Spleen (tissue), 11 donors: ENCODE data around the gene ARSK. TPM values are rescaled to one million over a fixed set of nuclear protein-coding genes. Genes with fewer than 3 reads are reported as not detected.

ENCODE experiments used
- DNase-seq: peaks from one replicate; pipeline ENCODE4 v3.0.0-alpha.2; 2020
- H3K27ac ChIP-seq, 8 donors: fragments of 200-600 bp; sonication (generic) in 7 of 8; 1 replicate in 4 of 8; 2 replicates in 4 of 8; pipeline versions ENCODE4 v1.5.0 to v1.8.0; 2016 to 2021; ENCODE audit warnings: inconsistent platforms in 4 of 8, mild to moderate bottlenecking in 4 of 8, moderate library complexity in 1 of 8
- H3K27me3 ChIP-seq, 7 donors: fragments of 200-600 bp; sonication (generic) in 6 of 7; replicated peaks in 1 of 7; 1 replicate in 4 of 7; 2 replicates in 3 of 7; pipeline versions ENCODE4 v1.5.0 to v1.8.0; 2016 to 2021; ENCODE audit warnings: inconsistent platforms in 3 of 7, mild to moderate bottlenecking in 1 of 7
- H3K36me3 ChIP-seq, 6 donors: fragments of 200-600 bp; sonication (generic) in 5 of 6; 1 replicate in 4 of 6; 2 replicates in 2 of 6; pipeline versions ENCODE4 v1.5.0 to v1.8.0; 2016 to 2021; ENCODE audit warnings: inconsistent platforms in 2 of 6
- H3K4me1 ChIP-seq, 6 donors: fragments of 200-600 bp; sonication (generic) in 5 of 6; 1 replicate in 3 of 6; 2 replicates in 3 of 6; pipeline versions ENCODE4 v1.5.0 to v1.8.0; 2016 to 2021; ENCODE audit warnings: inconsistent platforms in 3 of 6
- H3K4me3 ChIP-seq, 8 donors: fragments of 200-600 bp; sonication (generic) in 7 of 8; 1 replicate in 4 of 8; 2 replicates in 4 of 8; pipeline versions ENCODE4 v1.5.0 to v1.8.0; 2016 to 2021; ENCODE audit warnings: inconsistent platforms in 4 of 8, mild to moderate bottlenecking in 4 of 8, moderate library complexity in 2 of 8
- H3K9me3 ChIP-seq, 8 donors: fragments of 200-600 bp; sonication (generic) in 7 of 8; 1 replicate in 4 of 8; 2 replicates in 4 of 8; pipeline versions ENCODE4 v1.5.0 to v1.8.0; 2016 to 2021; ENCODE audit warnings: inconsistent platforms in 4 of 8
- POLR2A ChIP-seq, 3 donors: fragments of 450-650 bp; IDR thresholded peaks; one replicate each; pipeline ENCODE4 v1.5.1; 2017; ENCODE audit warnings: antibody characterized with exemption in 3 of 3, mild to moderate bottlenecking in 1 of 3
- POLR2AphosphoS5 ChIP-seq, 3 donors: sonication (generic); formaldehyde crosslinking; IDR thresholded peaks; one replicate each; pipeline ENCODE4 v1.5.1; 2017; ENCODE audit warnings: antibody characterized with exemption in 3 of 3
- WGBS, 5 donors: extraction: QIAGEN DNeasy Blood & Tissue Kit in 3 of 5; methylation state at CpG; one replicate each; pipeline versions ENCODE4 v1.1.5 to v1.1.7; 2013 to 2018; 5-methylcytosine and 5-hydroxymethylcytosine counted together
- intact Hi-C: fragments of 100-400 bp; cut with DNase I; formaldehyde crosslinking; loops from one replicate; pipeline ENCODE4 v1.15.0; 2023; ENCODE audit warnings: low total_unique reads
- polyA plus RNA-seq, 3 donors: library from polyadenylated mRNA; stranded (reverse); fragments of 200-250 nt; gene quantifications; one replicate each; pipeline ENCODE4 v1.2.1, GENCODE V29; 2013
- total RNA-seq, 7 donors: library from RNA; depleted of rRNA in 3 of 7; stranded (reverse); fragments of >200 nt in 3 of 7; fragmentation: NEBNext Ultra II Directional in 4 of 7; extraction: Animal tissue kit (Norgen Biotek cat#: 25700) in 4 of 7; gene quantifications; one replicate each; pipeline versions ENCODE4 v1.1.0 to v1.2.1, GENCODE V29; 2016 to 2021
- TF ChIP-seq, protein P1 (sequence below), 11 experiments: fragments of 200-600 bp in 7 of 11; fragments of 450-650 bp in 4 of 11; sonication (generic) in 4 of 11; IDR thresholded peaks in 8 of 11; conservative IDR thresholded peaks in 3 of 11; 1 replicate in 7 of 11; 2 replicates in 4 of 11; pipeline versions ENCODE4 v1.4.0 to v1.8.0; 2016 to 2021; ENCODE audit warnings: antibody characterized with exemption in 11 of 11, inconsistent platforms in 4 of 11, mild to moderate bottlenecking in 1 of 11
- donor health status: healthy with polysubstance abuse.
- donor health status: DM: no; HTN: no; CAD: no; lungs with moderate emphysema.
- donor health status: DM: no; HTN: no; CAD: no.
- donor health status: Bipolar disorder and iron deficiency.
- donor health status: healthy.
- donor health status: DM: no; HTN: no; CAD: no.
- donor health status: DM: yes; HTN: yes; CAD: no.

ARSK gene
- total and polyA plus RNA-seq, 10 donors: 1.6 to 7.9 (median 3.2) TPM

DNA sequence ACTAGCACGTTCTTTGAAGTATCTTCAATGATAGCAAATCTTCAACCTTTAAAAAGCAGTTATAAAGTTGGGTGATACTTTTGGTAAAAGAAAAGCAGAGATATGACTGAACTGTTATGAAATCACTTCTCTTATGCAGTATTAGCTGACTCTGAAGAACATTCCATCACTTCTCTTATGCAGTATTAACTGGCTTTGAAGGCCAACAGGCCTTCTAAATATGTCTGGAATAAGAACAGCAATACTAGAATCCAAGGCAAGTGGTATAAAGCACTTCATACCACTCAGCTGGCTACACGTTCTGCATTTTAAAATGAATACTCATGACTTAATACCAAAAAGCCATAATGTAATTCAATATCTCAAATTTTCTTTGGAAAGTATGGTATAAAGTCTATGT, 17.4 kb upstream of the ARSK start:
- Histone ChIP-seq H3K4me3 (no peak overlapping the region), H3K27me3 (no peaks in the 10 kb centered on the region), H3K4me1 (no peaks in the 10 kb centered on the region), H3K9me3 (no peaks in the 10 kb centered on the region), H3K27ac (no peak overlapping the region), H3K36me3 (peaks cover 5 to 100% (median 54%) of the 10 kb centered on the region in 6 donors)
- no peak for DNase-seq
- TF ChIP-seq, protein P1, sequence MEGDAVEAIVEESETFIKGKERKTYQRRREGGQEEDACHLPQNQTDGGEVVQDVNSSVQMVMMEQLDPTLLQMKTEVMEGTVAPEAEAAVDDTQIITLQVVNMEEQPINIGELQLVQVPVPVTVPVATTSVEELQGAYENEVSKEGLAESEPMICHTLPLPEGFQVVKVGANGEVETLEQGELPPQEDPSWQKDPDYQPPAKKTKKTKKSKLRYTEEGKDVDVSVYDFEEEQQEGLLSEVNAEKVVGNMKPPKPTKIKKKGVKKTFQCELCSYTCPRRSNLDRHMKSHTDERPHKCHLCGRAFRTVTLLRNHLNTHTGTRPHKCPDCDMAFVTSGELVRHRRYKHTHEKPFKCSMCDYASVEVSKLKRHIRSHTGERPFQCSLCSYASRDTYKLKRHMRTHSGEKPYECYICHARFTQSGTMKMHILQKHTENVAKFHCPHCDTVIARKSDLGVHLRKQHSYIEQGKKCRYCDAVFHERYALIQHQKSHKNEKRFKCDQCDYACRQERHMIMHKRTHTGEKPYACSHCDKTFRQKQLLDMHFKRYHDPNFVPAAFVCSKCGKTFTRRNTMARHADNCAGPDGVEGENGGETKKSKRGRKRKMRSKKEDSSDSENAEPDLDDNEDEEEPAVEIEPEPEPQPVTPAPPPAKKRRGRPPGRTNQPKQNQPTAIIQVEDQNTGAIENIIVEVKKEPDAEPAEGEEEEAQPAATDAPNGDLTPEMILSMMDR (IDR thresholded peaks at IDR 0.05 in 8 of 11, conservative IDR thresholded peaks at IDR 0.05 in 3 of 11): no peak
- no peak for TF ChIP-seq POLR2A (IDR thresholded peaks at IDR 0.05)
- TF ChIP-seq POLR2AphosphoS5 (IDR thresholded peaks at IDR 0.05): no peak
- WGBS, 5 donors: 82 to 99% (median 91%) methylated on average over 2 of the region's 2 CpGs
- intact Hi-C loops: no loop called here

DNA sequence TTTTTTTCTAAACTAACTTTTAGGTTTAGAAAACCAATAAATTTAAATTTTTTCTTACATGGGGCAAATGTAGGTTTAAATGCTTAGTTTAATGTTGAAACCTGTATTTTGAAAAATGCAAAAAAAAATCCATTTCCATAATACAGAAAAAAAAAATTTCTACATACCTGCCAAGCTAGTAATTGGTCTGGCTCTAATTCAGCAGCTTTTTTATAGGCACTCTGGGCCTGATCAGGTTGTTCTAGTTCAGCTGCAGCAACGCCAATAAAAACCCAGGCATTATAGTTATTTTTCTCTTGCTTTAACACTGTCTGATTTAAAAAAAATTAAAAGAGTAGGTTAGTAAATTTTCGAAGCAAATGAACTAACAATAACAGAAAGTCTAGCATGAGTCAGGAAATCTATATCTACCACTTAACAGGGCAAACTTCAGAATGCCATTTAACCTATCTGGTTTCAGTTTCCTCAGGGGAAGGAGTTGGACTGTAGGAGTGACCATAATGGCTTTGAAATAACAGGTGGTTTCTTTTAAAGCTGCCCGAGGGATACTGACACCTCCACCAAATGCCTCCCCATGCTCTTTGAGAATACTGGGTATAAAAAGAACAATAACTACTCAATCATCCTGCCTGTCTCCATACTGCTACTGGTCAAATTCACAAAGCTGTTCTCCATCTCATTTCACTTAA, 11.7 kb upstream of the ARSK start:
- no peaks in the 10 kb centered on the region for H3K27me3 ChIP-seq
- H3K27ac ChIP-seq: no peak overlapping the region
- H3K4me3 ChIP-seq: no peak overlapping the region
- no peak for TF ChIP-seq POLR2AphosphoS5 (IDR thresholded peaks at IDR 0.05)
- TF ChIP-seq, protein P1 (IDR thresholded peaks at IDR 0.05 in 8 of 11, conservative IDR thresholded peaks at IDR 0.05 in 3 of 11): no peak
- no peak for TF ChIP-seq POLR2A (IDR thresholded peaks at IDR 0.05)
- 56 to 76% (median 71%) methylated on average over 3 of the region's 3 CpGs for WGBS, 5 donors
- H3K4me1 ChIP-seq: peaks cover 0 to 7% (median 0%) of the 10 kb centered on the region in 6 donors
- intact Hi-C loops: no loop called here
- H3K36me3 ChIP-seq: peaks cover 5 to 100% (median 71%) of the 10 kb centered on the region in 6 donors
- no peaks in the 10 kb centered on the region for H3K9me3 ChIP-seq
- DNase-seq: no peak

GRCh38 chr5:95549030-95549429, 5.9 kb upstream of the ARSK start:
- Histone ChIP-seq H3K36me3 (peaks cover 0 to 71% (median 43%) of the 10 kb centered on the region in 6 donors), H3K4me1 (peaks cover 5 to 37% (median 25%) of the 10 kb centered on the region in 6 donors), H3K9me3 (no peaks in the 10 kb centered on the region), H3K27me3 (no peaks in the 10 kb centered on the region), H3K4me3 (no peak overlapping the region), H3K27ac (no peak overlapping the region)
- DNase-seq: no peak
- intact Hi-C loops: no loop called here
- TF ChIP-seq POLR2A (IDR thresholded peaks at IDR 0.05) (no peak), POLR2AphosphoS5 (IDR thresholded peaks at IDR 0.05) (no peak)
- TF ChIP-seq, protein P1 (IDR thresholded peaks at IDR 0.05 in 8 of 11, conservative IDR thresholded peaks at IDR 0.05 in 3 of 11): no peak

- intact Hi-C loops: no loop called here
These were observed 612 bp upstream of the ARSK start for GRCh38 chr5:95554331-95554646.

More at GRCh38 chr5:95554331-95554646, 612 bp upstream of the ARSK start:
- Histone ChIP-seq H3K36me3 (peaks cover 0 to 19% (median 6%) of the 10 kb centered on the region in 6 donors), H3K27ac (peak overlapping the region; percentile 80 to 95 (median 90)), H3K27me3 (no peaks in the 10 kb centered on the region), H3K4me1 (peaks cover 17 to 55% (median 41%) of the 10 kb centered on the region in 6 donors), H3K4me3 (peak overlapping the region; percentile 66 to 87 (median 80)), H3K9me3 (no peaks in the 10 kb centered on the region)
- no peak for DNase-seq
- TF ChIP-seq POLR2AphosphoS5 (IDR thresholded peaks at IDR 0.05): no peak
- TF ChIP-seq, protein P1 (IDR thresholded peaks at IDR 0.05 in 8 of 11, conservative IDR thresholded peaks at IDR 0.05 in 3 of 11): no peak
- no peak for TF ChIP-seq POLR2A (IDR thresholded peaks at IDR 0.05)
- 0 to 1% (median 0%) methylated on average over 6 of the region's 6 CpGs for WGBS, 5 donors
